ENCODE results near the gene PTPN12.

DNA sequence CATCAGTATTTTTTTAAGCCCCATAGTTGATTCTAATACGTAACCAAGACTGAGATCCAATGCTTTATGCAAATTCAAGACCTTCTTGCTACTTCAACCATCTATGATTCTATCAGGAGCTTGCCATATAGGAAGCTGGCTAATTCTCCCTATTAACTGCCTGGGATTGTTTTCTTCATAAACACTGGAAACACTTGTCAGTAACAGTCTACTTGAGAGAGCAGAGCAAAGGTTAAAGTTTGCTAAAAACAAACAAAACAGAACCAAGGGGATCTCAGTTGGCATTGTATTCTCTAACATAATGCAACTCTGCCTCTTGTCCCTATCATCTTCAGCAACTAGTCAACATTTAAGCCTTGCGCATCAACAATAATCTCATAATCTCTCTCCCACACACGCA is 21.0 kb upstream of the PTPN12 start:
- no peak for TF ChIP-seq POLR2AphosphoS5 (IDR thresholded peaks at IDR 0.05)
- TF ChIP-seq POLR2A (IDR thresholded peaks at IDR 0.05), result no peak
- TF ChIP-seq, protein P1, sequence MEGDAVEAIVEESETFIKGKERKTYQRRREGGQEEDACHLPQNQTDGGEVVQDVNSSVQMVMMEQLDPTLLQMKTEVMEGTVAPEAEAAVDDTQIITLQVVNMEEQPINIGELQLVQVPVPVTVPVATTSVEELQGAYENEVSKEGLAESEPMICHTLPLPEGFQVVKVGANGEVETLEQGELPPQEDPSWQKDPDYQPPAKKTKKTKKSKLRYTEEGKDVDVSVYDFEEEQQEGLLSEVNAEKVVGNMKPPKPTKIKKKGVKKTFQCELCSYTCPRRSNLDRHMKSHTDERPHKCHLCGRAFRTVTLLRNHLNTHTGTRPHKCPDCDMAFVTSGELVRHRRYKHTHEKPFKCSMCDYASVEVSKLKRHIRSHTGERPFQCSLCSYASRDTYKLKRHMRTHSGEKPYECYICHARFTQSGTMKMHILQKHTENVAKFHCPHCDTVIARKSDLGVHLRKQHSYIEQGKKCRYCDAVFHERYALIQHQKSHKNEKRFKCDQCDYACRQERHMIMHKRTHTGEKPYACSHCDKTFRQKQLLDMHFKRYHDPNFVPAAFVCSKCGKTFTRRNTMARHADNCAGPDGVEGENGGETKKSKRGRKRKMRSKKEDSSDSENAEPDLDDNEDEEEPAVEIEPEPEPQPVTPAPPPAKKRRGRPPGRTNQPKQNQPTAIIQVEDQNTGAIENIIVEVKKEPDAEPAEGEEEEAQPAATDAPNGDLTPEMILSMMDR (IDR thresholded peaks at IDR 0.05), result no peak
- TF ChIP-seq EP300 (IDR thresholded peaks at IDR 0.05), result no peak
